Measurements from ENCODE around the gene GCDH.

DNA sequence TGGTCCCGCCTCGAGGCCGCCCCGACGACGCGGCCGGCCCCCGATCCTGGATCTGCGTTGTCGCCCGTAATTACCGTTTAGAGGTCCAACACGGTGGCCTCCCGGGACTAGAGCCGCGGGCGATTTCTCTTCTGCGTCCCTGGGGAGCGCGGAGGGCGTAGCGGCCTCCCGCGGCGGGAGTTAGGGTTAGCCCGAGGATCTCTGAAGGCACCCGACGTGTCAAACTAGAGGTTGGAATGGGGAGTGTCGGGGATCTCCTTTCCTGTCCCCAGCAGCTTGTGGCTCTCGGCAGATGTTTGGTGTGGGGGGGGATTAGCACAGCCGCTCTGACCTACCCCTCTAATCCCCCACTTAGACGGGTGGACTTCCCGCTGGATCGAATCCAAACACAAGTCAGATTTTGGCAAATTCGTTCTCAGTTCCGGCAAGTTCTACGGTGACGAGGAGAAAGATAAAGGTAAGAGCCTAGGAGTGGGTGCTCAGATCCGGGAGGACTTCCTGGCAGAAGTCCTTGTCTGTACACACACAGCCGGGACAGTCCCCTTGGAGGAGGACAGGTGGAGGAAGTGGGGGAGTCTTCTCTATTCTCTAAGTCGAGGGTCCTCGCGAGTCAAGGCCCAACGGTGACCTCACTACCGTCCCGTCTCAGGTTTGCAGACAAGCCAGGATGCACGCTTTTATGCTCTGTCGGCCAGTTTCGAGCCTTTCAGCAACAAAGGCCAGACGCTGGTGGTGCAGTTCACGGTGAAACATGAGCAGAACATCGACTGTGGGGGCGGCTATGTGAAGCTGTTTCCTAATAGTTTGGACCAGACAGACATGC lies 48.0 kb downstream of the GCDH start:
- TF ChIP-seq, protein P1, sequence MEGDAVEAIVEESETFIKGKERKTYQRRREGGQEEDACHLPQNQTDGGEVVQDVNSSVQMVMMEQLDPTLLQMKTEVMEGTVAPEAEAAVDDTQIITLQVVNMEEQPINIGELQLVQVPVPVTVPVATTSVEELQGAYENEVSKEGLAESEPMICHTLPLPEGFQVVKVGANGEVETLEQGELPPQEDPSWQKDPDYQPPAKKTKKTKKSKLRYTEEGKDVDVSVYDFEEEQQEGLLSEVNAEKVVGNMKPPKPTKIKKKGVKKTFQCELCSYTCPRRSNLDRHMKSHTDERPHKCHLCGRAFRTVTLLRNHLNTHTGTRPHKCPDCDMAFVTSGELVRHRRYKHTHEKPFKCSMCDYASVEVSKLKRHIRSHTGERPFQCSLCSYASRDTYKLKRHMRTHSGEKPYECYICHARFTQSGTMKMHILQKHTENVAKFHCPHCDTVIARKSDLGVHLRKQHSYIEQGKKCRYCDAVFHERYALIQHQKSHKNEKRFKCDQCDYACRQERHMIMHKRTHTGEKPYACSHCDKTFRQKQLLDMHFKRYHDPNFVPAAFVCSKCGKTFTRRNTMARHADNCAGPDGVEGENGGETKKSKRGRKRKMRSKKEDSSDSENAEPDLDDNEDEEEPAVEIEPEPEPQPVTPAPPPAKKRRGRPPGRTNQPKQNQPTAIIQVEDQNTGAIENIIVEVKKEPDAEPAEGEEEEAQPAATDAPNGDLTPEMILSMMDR (conservative IDR thresholded peaks at IDR 0.05): no peak
- peak; percentile 65; the same call in 1 of the 2 replicates for TF ChIP-seq ZFX (IDR thresholded peaks at IDR 0.05)
